PC-3 (cell line): Measurements from ENCODE around the gene LRRTM1. TPM values are rescaled to one million over a fixed set of nuclear protein-coding genes. Genes with fewer than 3 reads are reported as not detected.

Experiments used
- ATAC-seq: fragments of 200-7000 bp; cut with Tn5 transposase; 2 replicates; pipeline ENCODE4 v1.9.1; 2020; ENCODE audit warnings: mild to moderate bottlenecking, moderate library complexity
- BruUV-seq: library from RNA; stranded (reverse); fragments of 400-500 nt; replicated peaks from 2 replicates; lab custom pipeline; 2021; lab: Mats Ljungman, UMichigan
- CTCF ChIA-PET: fragments of 300-600 bp; sonication (Branson Sonifier 250); formaldehyde crosslinking; loops from one replicate; lab custom pipeline; 2022; ENCODE audit warnings: antibody characterized with exemption; lab: Charles Lee
- POLR2A ChIA-PET: fragments of 300-600 bp; sonication (Branson Sonifier 250); formaldehyde crosslinking; loops from one replicate; lab custom pipeline; 2022; ENCODE audit warnings: antibody characterized with exemption; ENCODE audit not compliant: unreplicated experiment; lab: Charles Lee
- DNase-seq: peaks from one replicate; pipeline ENCODE4 v3.0.0-alpha.2; 2015
- H2AFZ ChIP-seq: fragments of 300-600 bp; sonication (generic); 2 replicates; pipeline ENCODE4 v1.6.0; 2016; ENCODE audit warnings: antibody characterized with exemption, low read length
- H3F3A ChIP-seq: fragments of 300-600 bp; sonication (generic); one replicate; pipeline ENCODE4 v1.6.0; 2017; ENCODE audit warnings: antibody characterized with exemption, low read length, control low read depth, mild to moderate bottlenecking; ENCODE audit not compliant: unreplicated experiment
- H3K27ac ChIP-seq: fragments of 300-600 bp; sonication (generic); 2 replicates; pipeline ENCODE4 v1.5.1; 2016; ENCODE audit warnings: mild to moderate bottlenecking, low read length
- H3K27me3 ChIP-seq: fragments of 300-600 bp; sonication (generic); 2 replicates; pipeline ENCODE4 v1.6.1; 2016; ENCODE audit warnings: low read length, mixed read lengths
- H3K36me3 ChIP-seq: fragments of 300-600 bp; sonication (generic); 2 replicates; pipeline ENCODE4 v1.6.1; 2016; ENCODE audit warnings: low read depth, mixed run types, low read length, mixed read lengths
- H3K4me1 ChIP-seq: fragments of 300-600 bp; sonication (generic); 2 replicates; pipeline ENCODE4 v1.5.1; 2016; ENCODE audit warnings: low read length; ENCODE audit not compliant: insufficient read depth
- H3K4me2 ChIP-seq: fragments of 300-600 bp; sonication (generic); 2 replicates; pipeline ENCODE4 v1.6.0; 2016; ENCODE audit warnings: low read length
- H3K4me3 ChIP-seq: fragments of 300-600 bp; sonication (generic); 2 replicates; pipeline ENCODE4 v1.5.1; 2016; ENCODE audit warnings: mild to moderate bottlenecking, low read length, mixed read lengths
- H3K79me2 ChIP-seq: fragments of 300-600 bp; sonication (generic); 2 replicates; pipeline ENCODE4 v1.6.1; 2017; ENCODE audit warnings: low read length, mixed read lengths
- H3K9ac ChIP-seq: fragments of 300-600 bp; sonication (generic); 2 replicates; pipeline ENCODE4 v1.6.0; 2016; ENCODE audit warnings: mild to moderate bottlenecking, low read length
- H3K9me2 ChIP-seq: fragments of 300-600 bp; sonication (generic); replicated peaks from 2 replicates; pipeline ENCODE4 v1.6.1; 2016; ENCODE audit warnings: mixed run types, low read length, mixed read lengths
- H3K9me3 ChIP-seq: fragments of 300-600 bp; sonication (generic); 2 replicates; pipeline ENCODE4 v1.6.1; 2016; ENCODE audit warnings: low read length, mixed read lengths
- H4K20me1 ChIP-seq: fragments of 300-600 bp; sonication (generic); 2 replicates; pipeline ENCODE4 v1.6.1; 2016; ENCODE audit warnings: low read length, mixed read lengths
- EZH2 ChIP-seq: fragments of 300-600 bp; sonication (generic); IDR thresholded peaks from one replicate; pipeline ENCODE4 v1.6.1; 2017; ENCODE audit warnings: antibody characterized with exemption, mild to moderate bottlenecking, low read length; ENCODE audit not compliant: unreplicated experiment
- EZH2phosphoT487 ChIP-seq: fragments of 300-600 bp; sonication (generic); IDR thresholded peaks from 2 replicates; pipeline ENCODE4 v1.6.1; 2018; ENCODE audit warnings: mild to moderate bottlenecking, antibody characterized with exemption, low read length, borderline replicate concordance
- intact Hi-C: fragments of 100-400 bp; cut with micrococcal nuclease; formaldehyde crosslinking; loops from 2 replicates; pipeline ENCODE4 v1.9.0; 2023
- total RNA-seq: library from RNA; depleted of rRNA; stranded (reverse); fragments of >200 nt; gene quantifications from 2 replicates; pipeline ENCODE4 v1.2.3, GENCODE V29; 2014
- TF ChIP-seq, protein P1 (sequence below): fragments of 300-600 bp; sonication (generic); conservative IDR thresholded peaks from 2 replicates; pipeline ENCODE4 v1.5.1; 2017; ENCODE audit warnings: antibody characterized with exemption, low read depth, mild to moderate bottlenecking, low read length

Gene LRRTM1
- total RNA-seq, 1 experiment from 2014 or later: not detected

DNA sequence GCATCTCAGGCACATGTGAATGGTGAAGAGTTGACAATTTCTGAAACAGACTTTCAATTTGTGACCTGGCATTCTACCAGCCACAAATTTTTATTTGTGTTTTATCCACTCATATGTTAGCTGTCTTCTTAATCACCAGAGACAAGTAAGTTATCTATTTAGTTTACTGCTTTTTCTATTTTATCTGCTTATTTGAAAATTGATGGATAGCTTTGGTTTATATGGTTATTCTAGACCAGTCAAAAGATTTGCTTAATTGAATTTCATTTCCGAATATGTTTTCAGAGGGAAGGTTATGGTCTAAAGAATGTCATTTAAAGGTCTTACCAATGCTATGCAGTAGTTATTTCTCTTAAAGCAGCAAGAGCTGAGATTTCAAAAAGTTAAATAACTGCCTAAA, 43.5 kb upstream of the LRRTM1 start:
- no peak overlapping the region for H3K4me3 ChIP-seq
- no peak overlapping the region for H3K9ac ChIP-seq
- ChIA-PET CTCF (interaction anchor here (0.6 kb wide), 1 partner anchor 503 kb away, joined by 3 read pairs; no protein-coding TSS in a partner anchor), POLR2A (no interaction called here)
- TF ChIP-seq EZH2phosphoT487: no peak
- TF ChIP-seq, protein P1, sequence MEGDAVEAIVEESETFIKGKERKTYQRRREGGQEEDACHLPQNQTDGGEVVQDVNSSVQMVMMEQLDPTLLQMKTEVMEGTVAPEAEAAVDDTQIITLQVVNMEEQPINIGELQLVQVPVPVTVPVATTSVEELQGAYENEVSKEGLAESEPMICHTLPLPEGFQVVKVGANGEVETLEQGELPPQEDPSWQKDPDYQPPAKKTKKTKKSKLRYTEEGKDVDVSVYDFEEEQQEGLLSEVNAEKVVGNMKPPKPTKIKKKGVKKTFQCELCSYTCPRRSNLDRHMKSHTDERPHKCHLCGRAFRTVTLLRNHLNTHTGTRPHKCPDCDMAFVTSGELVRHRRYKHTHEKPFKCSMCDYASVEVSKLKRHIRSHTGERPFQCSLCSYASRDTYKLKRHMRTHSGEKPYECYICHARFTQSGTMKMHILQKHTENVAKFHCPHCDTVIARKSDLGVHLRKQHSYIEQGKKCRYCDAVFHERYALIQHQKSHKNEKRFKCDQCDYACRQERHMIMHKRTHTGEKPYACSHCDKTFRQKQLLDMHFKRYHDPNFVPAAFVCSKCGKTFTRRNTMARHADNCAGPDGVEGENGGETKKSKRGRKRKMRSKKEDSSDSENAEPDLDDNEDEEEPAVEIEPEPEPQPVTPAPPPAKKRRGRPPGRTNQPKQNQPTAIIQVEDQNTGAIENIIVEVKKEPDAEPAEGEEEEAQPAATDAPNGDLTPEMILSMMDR: no peak
- TF ChIP-seq EZH2: no peak
- H2AFZ ChIP-seq: no peak overlapping the region
- no TSS peak for BruUV-seq
- no peaks in the 10 kb centered on the region for H3K79me2 ChIP-seq
- no peaks in the 10 kb centered on the region for H3K4me1 ChIP-seq
- H3K36me3 ChIP-seq: no peaks in the 10 kb centered on the region
- no peaks in the 10 kb centered on the region for H4K20me1 ChIP-seq
- ATAC-seq (no peak), DNase-seq (no peak)
- no peak overlapping the region for H3K4me2 ChIP-seq
- H3F3A ChIP-seq: no peaks in the 10 kb centered on the region
- H3K27me3 ChIP-seq: no peaks in the 10 kb centered on the region; the same call in 1 of the 2 replicates
- intact Hi-C loops: no loop called here
- no peaks in the 10 kb centered on the region for H3K9me2 ChIP-seq
- H3K9me3 ChIP-seq: no peaks in the 10 kb centered on the region
- H3K27ac ChIP-seq: no peak overlapping the region

DNA sequence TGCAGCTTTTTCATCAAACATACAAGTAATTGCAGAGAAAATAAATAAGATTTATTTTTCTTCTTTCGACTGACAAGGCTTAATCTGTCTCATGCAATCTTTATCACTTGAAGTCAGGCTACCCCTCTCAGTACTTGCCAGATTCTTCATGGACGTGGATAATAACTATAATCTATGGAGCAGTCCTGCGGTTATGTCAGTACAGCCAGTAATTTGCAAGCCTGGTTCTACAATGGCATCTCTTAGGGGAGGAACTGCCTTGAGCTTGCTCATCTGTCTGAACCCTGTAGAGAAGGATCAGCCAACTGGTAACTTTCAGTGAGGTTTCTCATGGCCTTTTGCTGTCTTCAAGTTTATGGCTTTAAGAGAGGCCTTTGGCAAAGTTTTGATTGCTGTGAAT, 35.5 kb upstream of the LRRTM1 start:
- Histone ChIP-seq H3K36me3 (no peaks in the 10 kb centered on the region), H3K27ac (no peak overlapping the region), H4K20me1 (no peaks in the 10 kb centered on the region), H3K4me3 (no peak overlapping the region), H3K4me2 (no peak overlapping the region), H3K9me3 (no peaks in the 10 kb centered on the region), H3K9ac (no peak overlapping the region), H3F3A (no peaks in the 10 kb centered on the region), H3K4me1 (no peaks in the 10 kb centered on the region), H3K79me2 (no peaks in the 10 kb centered on the region), H2AFZ (no peak overlapping the region), H3K9me2 (no peaks in the 10 kb centered on the region), H3K27me3 (no peaks in the 10 kb centered on the region)
- TF ChIP-seq, protein P1: no peak
- TF ChIP-seq EZH2 (no peak), EZH2phosphoT487 (no peak)
- no TSS peak for BruUV-seq
- ATAC-seq (no peak), DNase-seq (no peak)
- intact Hi-C loops: no loop called here
- ChIA-PET CTCF (no interaction called here), POLR2A (no interaction called here)

DNA sequence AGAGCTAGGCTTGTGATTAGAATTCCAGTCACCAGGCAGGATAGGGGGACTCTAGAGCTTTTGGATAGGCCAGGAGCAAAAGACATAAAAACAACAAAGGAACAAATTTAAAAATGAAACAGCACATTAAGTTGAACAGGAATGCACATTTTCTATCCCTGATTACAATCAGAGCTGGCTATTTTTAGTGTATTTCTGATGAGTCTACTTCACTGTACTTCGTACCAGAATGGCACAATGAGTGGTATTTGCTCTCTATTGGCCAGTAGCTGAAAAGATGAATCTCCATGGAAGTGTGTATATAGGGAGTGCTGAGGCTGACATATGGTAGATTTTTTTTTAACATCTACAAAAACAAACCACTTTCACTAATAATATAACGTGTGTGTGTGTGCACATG, 34.2 kb upstream of the LRRTM1 start:
- Histone ChIP-seq H3K9me3 (no peaks in the 10 kb centered on the region), H3K9ac (no peak overlapping the region), H3K4me2 (no peak overlapping the region), H3K4me1 (no peaks in the 10 kb centered on the region), H3K27ac (no peak overlapping the region), H3K4me3 (no peak overlapping the region), H3K9me2 (no peaks in the 10 kb centered on the region), H3K79me2 (no peaks in the 10 kb centered on the region), H2AFZ (no peak overlapping the region), H3K36me3 (no peaks in the 10 kb centered on the region), H4K20me1 (no peaks in the 10 kb centered on the region), H3K27me3 (no peaks in the 10 kb centered on the region), H3F3A (no peaks in the 10 kb centered on the region)
- intact Hi-C loops: no loop called here
- TF ChIP-seq EZH2: no peak
- no peak for TF ChIP-seq EZH2phosphoT487
- no TSS peak for BruUV-seq
- DNase-seq: no peak
- ChIA-PET CTCF (no interaction called here), POLR2A (no interaction called here)
- ATAC-seq: no peak
